ENCODE measurements around the gene ZCWPW1.

DNA sequence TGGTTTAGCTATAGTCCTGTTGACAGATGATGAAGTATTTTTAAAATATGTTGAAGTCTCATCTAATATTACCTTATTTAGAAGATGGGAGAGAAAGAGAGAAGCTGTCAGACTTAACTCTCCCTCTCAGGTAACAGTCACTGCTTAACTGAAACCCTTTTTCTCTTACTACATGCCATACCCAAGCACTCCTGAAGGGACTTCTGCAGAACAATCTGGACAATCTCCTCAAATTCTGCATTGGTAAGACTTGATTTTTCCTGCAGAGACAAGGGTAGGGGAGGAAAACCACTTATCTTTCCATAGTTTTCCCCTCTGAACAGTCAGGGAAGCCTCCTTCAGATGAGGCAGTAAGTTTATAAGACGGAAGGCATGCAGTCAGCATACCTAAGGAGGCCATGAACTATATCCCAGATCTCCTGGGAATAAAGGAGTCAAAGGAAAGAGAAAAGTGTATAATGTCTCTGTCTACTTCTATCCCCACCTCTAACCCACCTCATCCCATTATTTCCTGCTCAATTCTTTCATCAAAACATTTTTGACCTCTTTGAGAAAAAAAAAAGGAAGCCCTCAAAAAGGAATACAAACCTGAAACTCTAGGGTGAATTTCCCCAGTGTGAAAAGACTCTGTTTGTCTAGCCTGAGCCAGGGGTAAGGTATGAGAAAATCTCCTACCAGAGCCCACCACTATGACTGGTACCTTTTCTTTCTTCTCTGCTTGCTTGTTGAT, 9.4 kb downstream of the ZCWPW1 start:
- TF ChIP-seq CREB1 (CRISPR knock-in tag; IDR thresholded peaks at IDR 0.05; ENCODE audit: low read depth): no peak
- TF ChIP-seq, protein P1, sequence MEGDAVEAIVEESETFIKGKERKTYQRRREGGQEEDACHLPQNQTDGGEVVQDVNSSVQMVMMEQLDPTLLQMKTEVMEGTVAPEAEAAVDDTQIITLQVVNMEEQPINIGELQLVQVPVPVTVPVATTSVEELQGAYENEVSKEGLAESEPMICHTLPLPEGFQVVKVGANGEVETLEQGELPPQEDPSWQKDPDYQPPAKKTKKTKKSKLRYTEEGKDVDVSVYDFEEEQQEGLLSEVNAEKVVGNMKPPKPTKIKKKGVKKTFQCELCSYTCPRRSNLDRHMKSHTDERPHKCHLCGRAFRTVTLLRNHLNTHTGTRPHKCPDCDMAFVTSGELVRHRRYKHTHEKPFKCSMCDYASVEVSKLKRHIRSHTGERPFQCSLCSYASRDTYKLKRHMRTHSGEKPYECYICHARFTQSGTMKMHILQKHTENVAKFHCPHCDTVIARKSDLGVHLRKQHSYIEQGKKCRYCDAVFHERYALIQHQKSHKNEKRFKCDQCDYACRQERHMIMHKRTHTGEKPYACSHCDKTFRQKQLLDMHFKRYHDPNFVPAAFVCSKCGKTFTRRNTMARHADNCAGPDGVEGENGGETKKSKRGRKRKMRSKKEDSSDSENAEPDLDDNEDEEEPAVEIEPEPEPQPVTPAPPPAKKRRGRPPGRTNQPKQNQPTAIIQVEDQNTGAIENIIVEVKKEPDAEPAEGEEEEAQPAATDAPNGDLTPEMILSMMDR (conservative IDR thresholded peaks at IDR 0.05; ENCODE audit: low read depth in 2 of 2): 0 out of 4 replicates have a peak, but pooled peaks of 1 of the 2 experiments have one; percentile 11
- TF ChIP-seq, protein P2, sequence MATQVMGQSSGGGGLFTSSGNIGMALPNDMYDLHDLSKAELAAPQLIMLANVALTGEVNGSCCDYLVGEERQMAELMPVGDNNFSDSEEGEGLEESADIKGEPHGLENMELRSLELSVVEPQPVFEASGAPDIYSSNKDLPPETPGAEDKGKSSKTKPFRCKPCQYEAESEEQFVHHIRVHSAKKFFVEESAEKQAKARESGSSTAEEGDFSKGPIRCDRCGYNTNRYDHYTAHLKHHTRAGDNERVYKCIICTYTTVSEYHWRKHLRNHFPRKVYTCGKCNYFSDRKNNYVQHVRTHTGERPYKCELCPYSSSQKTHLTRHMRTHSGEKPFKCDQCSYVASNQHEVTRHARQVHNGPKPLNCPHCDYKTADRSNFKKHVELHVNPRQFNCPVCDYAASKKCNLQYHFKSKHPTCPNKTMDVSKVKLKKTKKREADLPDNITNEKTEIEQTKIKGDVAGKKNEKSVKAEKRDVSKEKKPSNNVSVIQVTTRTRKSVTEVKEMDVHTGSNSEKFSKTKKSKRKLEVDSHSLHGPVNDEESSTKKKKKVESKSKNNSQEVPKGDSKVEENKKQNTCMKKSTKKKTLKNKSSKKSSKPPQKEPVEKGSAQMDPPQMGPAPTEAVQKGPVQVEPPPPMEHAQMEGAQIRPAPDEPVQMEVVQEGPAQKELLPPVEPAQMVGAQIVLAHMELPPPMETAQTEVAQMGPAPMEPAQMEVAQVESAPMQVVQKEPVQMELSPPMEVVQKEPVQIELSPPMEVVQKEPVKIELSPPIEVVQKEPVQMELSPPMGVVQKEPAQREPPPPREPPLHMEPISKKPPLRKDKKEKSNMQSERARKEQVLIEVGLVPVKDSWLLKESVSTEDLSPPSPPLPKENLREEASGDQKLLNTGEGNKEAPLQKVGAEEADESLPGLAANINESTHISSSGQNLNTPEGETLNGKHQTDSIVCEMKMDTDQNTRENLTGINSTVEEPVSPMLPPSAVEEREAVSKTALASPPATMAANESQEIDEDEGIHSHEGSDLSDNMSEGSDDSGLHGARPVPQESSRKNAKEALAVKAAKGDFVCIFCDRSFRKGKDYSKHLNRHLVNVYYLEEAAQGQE (IDR thresholded peaks at IDR 0.05; ENCODE audit: unreplicated experiment): no peak
- TF ChIP-seq EZH2 (IDR thresholded peaks at IDR 0.05; ENCODE audit: low read depth, unreplicated experiment): no peak
- no peak for TF ChIP-seq JUNB (IDR thresholded peaks at IDR 0.05; ENCODE audit: unreplicated experiment)
- no peak for TF ChIP-seq POLR2AphosphoS5 (IDR thresholded peaks at IDR 0.05; ENCODE audit: low read depth)
- TF ChIP-seq EZH2phosphoT487 (IDR thresholded peaks at IDR 0.05; ENCODE audit: unreplicated experiment): no peak
- no peak for TF ChIP-seq NANOG (IDR thresholded peaks at IDR 0.05; ENCODE audit: borderline replicate concordance)
- TF ChIP-seq STAT1 (IDR thresholded peaks at IDR 0.05; ENCODE audit: unreplicated experiment): no peak
- TF ChIP-seq ZNF114 (CRISPR knock-in tag; IDR thresholded peaks at IDR 0.05): no peak
- TF ChIP-seq, protein P3, sequence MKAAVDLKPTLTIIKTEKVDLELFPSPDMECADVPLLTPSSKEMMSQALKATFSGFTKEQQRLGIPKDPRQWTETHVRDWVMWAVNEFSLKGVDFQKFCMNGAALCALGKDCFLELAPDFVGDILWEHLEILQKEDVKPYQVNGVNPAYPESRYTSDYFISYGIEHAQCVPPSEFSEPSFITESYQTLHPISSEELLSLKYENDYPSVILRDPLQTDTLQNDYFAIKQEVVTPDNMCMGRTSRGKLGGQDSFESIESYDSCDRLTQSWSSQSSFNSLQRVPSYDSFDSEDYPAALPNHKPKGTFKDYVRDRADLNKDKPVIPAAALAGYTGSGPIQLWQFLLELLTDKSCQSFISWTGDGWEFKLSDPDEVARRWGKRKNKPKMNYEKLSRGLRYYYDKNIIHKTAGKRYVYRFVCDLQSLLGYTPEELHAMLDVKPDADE (IDR thresholded peaks at IDR 0.05): no peak

Measured in GM23338 (cell line).